HepG2 (cell line): ENCODE data around the gene MALT1. TPM values are rescaled to one million over a fixed set of nuclear protein-coding genes. Genes with fewer than 3 reads are reported as not detected.

Experiments
- ATAC-seq: fragments of 200-7000 bp; cut with Tn5 transposase; 3 replicates; pipeline ENCODE4 v1.9.1; 2020; ENCODE audit warnings: mild to moderate bottlenecking, moderate library complexity
- BruUV-seq: library from RNA; stranded (reverse); fragments of 400-500 nt; replicated peaks from 2 replicates; lab custom pipeline; 2021; lab: Mats Ljungman, UMichigan
- CTCF ChIA-PET: fragments of 300-600 bp; formaldehyde crosslinking; extraction: SDS; loops from one replicate; lab custom pipeline; 2021; ENCODE audit warnings: low total read pairs, inconsistent platforms, low intra/inter-chr PET ratio; lab: Yijun Ruan, JAX
- POLR2A ChIA-PET: fragments of 350-600 bp; sonication (Branson Sonifier 250); formaldehyde crosslinking; loops from one replicate; lab custom pipeline; 2020; ENCODE audit warnings: antibody characterized with exemption, inconsistent platforms; lab: Yijun Ruan, JAX
- DNase-seq: peaks from one replicate; pipeline ENCODE4 v3.0.0-alpha.2; 2015; ENCODE audit warnings: low spot score
- FAIRE-seq: peaks from 3 replicates; lab custom pipeline; 2011; peaks lifted over from hg19 to GRCh38; lab: Jason Lieb, UNC
- H2AFZ ChIP-seq: one replicate; pipeline ENCODE4 v1.6.1; 2011; ENCODE audit warnings: low read length, inconsistent platforms
- H3K27ac ChIP-seq: fragments of 300-600 bp; 3 replicates; pipeline ENCODE4 v1.8.0; 2011; ENCODE audit warnings: mixed run types, mild to moderate bottlenecking, mixed read lengths, low read length, inconsistent platforms; ENCODE audit not compliant: insufficient read depth; ENCODE audit errors: extremely low read length
- H3K27me3 ChIP-seq, 2 experiments: fragments of 200-600 bp in 1 of 2; 2 replicates in 1 of 2; 3 replicates in 1 of 2; pipeline versions ENCODE4 v1.6.0 to v1.8.0; 2011; ENCODE audit warnings: low read length in 2 of 2, mild to moderate bottlenecking in 2 of 2, moderate library complexity in 2 of 2, inconsistent platforms in 1 of 2; ENCODE audit not compliant: insufficient read depth in 2 of 2, control insufficient read depth in 1 of 2
- H3K36me3 ChIP-seq, 2 experiments: fragments of 200-600 bp in 1 of 2; replicated peaks in 1 of 2; 2 replicates in 1 of 2; 3 replicates in 1 of 2; pipeline versions ENCODE4 v1.5.1 to v1.8.0; 2011; ENCODE audit warnings: low read length in 2 of 2, inconsistent platforms in 1 of 2; ENCODE audit not compliant: insufficient read depth in 2 of 2, control insufficient read depth in 1 of 2
- H3K4me1 ChIP-seq: 2 replicates; pipeline ENCODE4 v1.5.1; 2012; ENCODE audit warnings: low read length, inconsistent platforms; ENCODE audit not compliant: insufficient read depth
- H3K4me2 ChIP-seq: 2 replicates; pipeline ENCODE4 v1.6.0; 2011; ENCODE audit warnings: low read depth, low read length, inconsistent platforms
- H3K4me3 ChIP-seq, 3 experiments: fragments of 200-600 bp in 1 of 3; sonication (generic), shearing (Covaris generic) in 1 of 3; replicated peaks in 1 of 3; 2 replicates each; pipeline ENCODE4 v1.5.1; 2011 to 2016; ENCODE audit warnings: low read length in 3 of 3, inconsistent platforms in 2 of 3, low read depth in 2 of 3, mild to moderate bottlenecking in 2 of 3, control low read depth in 1 of 3, mixed read lengths in 1 of 3; ENCODE audit not compliant: insufficient read depth in 1 of 3
- H3K79me2 ChIP-seq: one replicate; pipeline ENCODE4 v1.6.1; 2011; ENCODE audit warnings: low read length, inconsistent platforms; ENCODE audit not compliant: insufficient read depth
- H3K9ac ChIP-seq: 2 replicates; pipeline ENCODE4 v1.6.0; 2011; ENCODE audit warnings: mild to moderate bottlenecking, low read depth, low read length, inconsistent platforms; ENCODE audit not compliant: insufficient read depth
- H3K9me3 ChIP-seq: 2 replicates; pipeline ENCODE4 v1.5.1; 2012; ENCODE audit warnings: mild to moderate bottlenecking, low read length
- H4K20me1 ChIP-seq: 2 replicates; pipeline ENCODE4 v1.6.0; 2011; ENCODE audit warnings: inconsistent platforms, mild to moderate bottlenecking, low read length, moderate library complexity; ENCODE audit not compliant: insufficient read depth
- MBNL3 ChIP-seq: fragments of 250-450 bp; sonication (Bioruptor Pico); conservative IDR thresholded peaks from 2 replicates; pipeline ENCODE4 v1.8.0; 2022; ENCODE audit warnings: mild to moderate bottlenecking, inconsistent platforms
- MTA1 ChIP-seq: sonication (generic); formaldehyde crosslinking; IDR thresholded peaks from 2 replicates; pipeline ENCODE4 v1.4.0; 2020; ENCODE audit warnings: missing genetic modification reagents, mild to moderate bottlenecking, borderline replicate concordance
- MXD1 ChIP-seq: sonication (generic); formaldehyde crosslinking; IDR thresholded peaks from 2 replicates; pipeline ENCODE4 v1.4.0; 2020; ENCODE audit warnings: mild to moderate bottlenecking, missing genetic modification reagents
- ONECUT2 ChIP-seq: sonication (generic); formaldehyde crosslinking; IDR thresholded peaks from 2 replicates; pipeline ENCODE4 v1.4.0; 2020; ENCODE audit warnings: missing genetic modification reagents
- SMAD3 ChIP-seq: sonication (generic); formaldehyde crosslinking; IDR thresholded peaks from 2 replicates; pipeline ENCODE4 v1.4.0; 2020; ENCODE audit warnings: missing genetic modification reagents
- SNAPC5 ChIP-seq: sonication (generic); formaldehyde crosslinking; IDR thresholded peaks from 2 replicates; pipeline ENCODE4 v1.8.1; 2023; ENCODE audit warnings: mild to moderate bottlenecking, missing genetic modification reagents, borderline replicate concordance
- TAF15 ChIP-seq: fragments of 200-400 bp; formaldehyde crosslinking; IDR thresholded peaks from one replicate; pipeline ENCODE4 v1.6.1; 2018; ENCODE audit warnings: mild to moderate bottlenecking, low read depth, low read length; ENCODE audit not compliant: poor library complexity, severe bottlenecking
- TEAD2 ChIP-seq: sonication (generic); formaldehyde crosslinking; IDR thresholded peaks from 2 replicates; pipeline ENCODE4 v1.9.0; 2021; ENCODE audit warnings: missing genetic modification reagents
- ZBTB10 ChIP-seq: sonication (generic); formaldehyde crosslinking; IDR thresholded peaks from 2 replicates; pipeline ENCODE4 v1.4.0; 2020; ENCODE audit warnings: missing genetic modification reagents, borderline replicate concordance
- ZBTB42 ChIP-seq: sonication (generic); formaldehyde crosslinking; IDR thresholded peaks from 2 replicates; pipeline ENCODE4 v1.5.0; 2020; ENCODE audit warnings: mild to moderate bottlenecking, missing genetic modification reagents
- ZNF343 ChIP-seq: sonication (generic); formaldehyde crosslinking; IDR thresholded peaks from 2 replicates; pipeline ENCODE4 v1.4.0; 2020; ENCODE audit warnings: mild to moderate bottlenecking, missing genetic modification reagents
- WGBS: methylation state at CpG from one replicate; pipeline ENCODE4 v1.1.6; 2017; ENCODE audit warnings: low lambda C conversion rate; 5-methylcytosine and 5-hydroxymethylcytosine counted together
- in situ Hi-C: cut with HindIII; loops from 2 replicates; pipeline ENCODE4 v1.10.0; 2017; ENCODE audit warnings: low pct_unique_long_range_greater_than_20kb; ENCODE audit not compliant: extremely low pct_ligation_motif_present
- intact Hi-C: fragments of 100-400 bp; cut with micrococcal nuclease; formaldehyde crosslinking; loops from one replicate; pipeline ENCODE4 v1.10.0; 2022; ENCODE audit not compliant: unreplicated experiment
- polyA plus RNA-seq, 8 experiments: library from polyadenylated mRNA; depleted of rRNA in 3 of 8; stranded (reverse) in 7 of 8; unstranded in 1 of 8; fragments of >200 nt; fragmentation: Illumina TruSeq in 4 of 8; extraction: Trizol in 4 of 8; gene quantifications; 2 replicates each; pipeline versions ENCODE4 v1.2.1 to v1.2.3, GENCODE V29; 2011 to 2016; ENCODE audit warnings: low read depth in 4 of 8, missing spikeins in 1 of 8, mixed read lengths in 1 of 8; ENCODE audit not compliant: insufficient read depth in 1 of 8
- total RNA-seq, 5 experiments: library from RNA; depleted of rRNA; stranded (reverse); fragments of >200 nt; fragmentation: Illumina TruSeq; extraction: Trizol; gene quantifications; 2 replicates each; pipeline ENCODE4 v1.2.3, GENCODE V29; 2016; ENCODE audit warnings: low read depth in 1 of 5

Gene MALT1
- total and polyA plus RNA-seq, 2 of the 13 experiments (the other 11 are each of a cell fraction or from before 2014, with no cell fraction given), result 43.9 to 89.0 TPM

GRCh38 chr18:58631301-58631700 is 40.0 kb upstream of the MALT1 start:
- no peaks in the 10 kb centered on the region; a peak in 1 of 5 replicates for H3K27me3 ChIP-seq
- H3K9me3 ChIP-seq, result no peaks in the 10 kb centered on the region
- H3K4me3 ChIP-seq, result no peak overlapping the region
- no peak for TF ChIP-seq TAF15
- TF ChIP-seq ZNF343 (CRISPR knock-in tag), result no peak
- TF ChIP-seq MBNL3, result no peak
- no peak for TF ChIP-seq MXD1 (CRISPR knock-in tag)
- TF ChIP-seq SNAPC5 (CRISPR knock-in tag), result no peak
- no peak for TF ChIP-seq ZBTB42
- TF ChIP-seq ZBTB10 (CRISPR knock-in tag), result no peak
- no peak for TF ChIP-seq TEAD2 (CRISPR knock-in tag)
- no peak for TF ChIP-seq ONECUT2
- TF ChIP-seq MTA1 (CRISPR knock-in tag), result no peak
- no peak for TF ChIP-seq SMAD3 (CRISPR knock-in tag)
- TF ChIP-seq, all 625 proteins: peak for 0
- Histone ChIP-seq H4K20me1 (no peaks in the 10 kb centered on the region), H3K4me1 (peaks cover 29% of the 10 kb centered on the region), H3K4me2 (no peak overlapping the region), H3K9ac (no peak overlapping the region), H3K36me3 (no peaks in the 10 kb centered on the region), H3K27ac (no peak overlapping the region), H2AFZ (no peak overlapping the region), H3K79me2 (no peaks in the 10 kb centered on the region)
- DNase-seq (no peak), ATAC-seq (no peak), FAIRE-seq (no peak)
- ChIA-PET POLR2A (no interaction called here), CTCF (no interaction called here)
- no TSS peak for BruUV-seq
- WGBS, result 64% methylated on average over 5 of the region's 5 CpGs
- intact Hi-C loops (no loop called here), in situ Hi-C loops (no loop called here)
